NCI-H1694 (cell line): ENCODE measurements around the gene KDM4D.
"Not testable (repeated sequence)": the region's sequence is repeated elsewhere in the genome, so short reads cannot be mapped to it uniquely, and the experiment has no call there.

ENCODE experiments used
- DNase-seq: peaks from one replicate; lab custom pipeline; 2025; lab: John Stamatoyannopoulos, UW

The KDM4D gene

DNA sequence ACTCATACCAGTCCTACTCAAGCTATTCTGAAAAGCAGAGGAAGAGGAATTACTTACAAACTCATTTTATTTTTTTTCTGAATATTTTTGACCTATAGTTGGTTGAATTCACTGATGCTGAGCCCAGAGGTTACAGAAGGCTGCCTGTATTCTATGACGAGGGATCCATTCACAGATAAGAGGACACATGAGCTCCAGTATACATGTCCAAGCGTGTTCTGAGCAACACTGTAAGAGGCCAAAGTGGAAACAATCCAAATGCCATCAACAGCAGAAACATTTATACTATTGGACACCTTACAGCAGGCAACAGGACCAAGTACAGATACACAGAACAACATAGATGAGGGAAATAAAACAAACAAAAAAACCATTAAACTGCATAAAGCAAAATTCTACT, 61.8 kb downstream of the KDM4D start:
- DNase-seq: no peak

DNA sequence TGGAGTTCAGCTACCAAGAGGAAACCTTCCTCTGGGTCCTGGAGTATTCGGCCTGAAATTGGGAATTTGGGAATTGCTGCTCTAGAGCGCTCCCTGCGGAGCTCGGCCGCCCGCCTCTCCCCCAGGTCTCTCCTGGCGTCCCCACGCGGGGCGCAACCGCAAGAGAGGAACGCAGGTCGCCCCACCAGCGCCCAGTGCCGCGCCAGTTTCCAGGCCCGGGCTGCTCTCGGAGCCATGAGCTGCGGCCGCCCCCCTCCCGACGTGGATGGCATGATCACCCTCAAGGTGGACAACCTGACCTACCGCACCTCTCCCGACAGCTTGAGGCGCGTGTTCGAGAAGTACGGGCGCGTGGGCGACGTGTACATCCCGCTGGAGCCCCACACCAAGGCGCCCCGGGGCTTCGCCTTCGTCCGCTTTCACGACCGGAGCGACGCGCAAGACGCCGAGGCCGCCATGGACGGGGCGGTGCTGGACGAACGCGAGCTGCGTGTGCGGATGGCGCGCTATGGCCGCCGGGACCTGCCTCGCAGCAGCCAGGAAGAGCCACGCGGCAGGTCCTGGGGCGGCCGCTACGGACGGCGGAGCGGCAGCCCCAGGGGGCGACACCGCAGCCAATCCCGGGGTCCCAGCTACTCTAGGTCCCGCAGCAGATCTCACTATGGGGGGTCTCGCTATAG, 64.0 kb downstream of the KDM4D start:
- not testable (repeated sequence) for DNase-seq

DNA sequence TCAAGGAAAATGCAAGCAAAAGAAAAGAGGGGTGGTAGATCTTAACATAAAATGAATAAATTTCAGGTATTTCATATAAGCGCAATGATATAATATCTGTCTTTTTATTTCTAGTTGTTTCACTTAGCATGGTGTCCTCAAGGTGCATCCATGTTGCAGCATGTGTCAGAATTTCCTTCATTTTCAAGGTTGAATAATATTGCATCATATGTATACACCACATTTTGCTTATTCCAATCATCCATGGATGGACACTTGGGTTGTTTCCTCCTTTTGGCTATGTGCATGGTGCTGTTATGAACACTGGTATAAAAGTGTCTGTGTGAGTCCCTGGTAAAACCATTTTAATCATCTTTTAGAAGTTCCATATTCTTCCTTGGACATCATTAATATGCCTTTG, 68.7 kb downstream of the KDM4D start:
- no peak for DNase-seq

DNA sequence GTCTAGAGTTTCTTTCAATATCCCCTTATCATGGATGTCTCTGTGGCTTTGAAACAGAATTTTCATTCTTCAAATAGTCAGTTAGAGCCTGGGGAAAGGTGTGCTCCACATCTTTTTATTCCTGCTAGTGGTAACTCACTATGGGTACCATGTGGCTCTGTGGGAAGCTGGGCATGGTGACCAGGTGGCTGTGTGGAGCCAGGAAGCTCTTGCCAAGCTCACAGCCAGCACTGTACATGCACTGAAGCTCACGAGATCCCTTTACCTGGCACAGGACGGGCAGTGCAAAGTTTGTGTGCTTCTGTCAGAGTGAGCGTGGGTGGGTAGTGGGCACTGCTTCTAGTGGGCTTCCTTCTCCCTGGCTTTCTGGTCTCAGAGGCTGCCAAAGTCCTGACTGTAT, 69.4 kb downstream of the KDM4D start:
- DNase-seq: no peak

DNA sequence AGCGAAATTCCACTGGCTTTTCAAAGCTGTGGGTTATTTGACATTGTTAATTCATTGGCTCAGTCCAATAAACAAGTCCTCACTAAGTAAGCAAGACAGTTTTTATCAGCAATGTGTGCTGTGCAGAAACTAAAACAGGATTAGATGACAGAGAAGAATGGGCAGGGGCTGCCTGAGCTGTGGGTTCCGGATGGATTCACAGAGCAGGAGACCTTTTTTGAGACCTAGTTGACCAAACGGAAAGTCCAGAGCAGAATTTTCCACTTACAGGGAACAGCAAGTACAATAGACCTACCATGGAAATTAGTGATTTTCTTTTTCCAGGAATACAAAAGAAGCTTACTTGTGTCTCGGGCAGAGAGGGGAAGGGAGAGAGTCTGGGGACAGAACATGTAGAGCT, 70.5 kb downstream of the KDM4D start:
- DNase-seq: no peak

DNA sequence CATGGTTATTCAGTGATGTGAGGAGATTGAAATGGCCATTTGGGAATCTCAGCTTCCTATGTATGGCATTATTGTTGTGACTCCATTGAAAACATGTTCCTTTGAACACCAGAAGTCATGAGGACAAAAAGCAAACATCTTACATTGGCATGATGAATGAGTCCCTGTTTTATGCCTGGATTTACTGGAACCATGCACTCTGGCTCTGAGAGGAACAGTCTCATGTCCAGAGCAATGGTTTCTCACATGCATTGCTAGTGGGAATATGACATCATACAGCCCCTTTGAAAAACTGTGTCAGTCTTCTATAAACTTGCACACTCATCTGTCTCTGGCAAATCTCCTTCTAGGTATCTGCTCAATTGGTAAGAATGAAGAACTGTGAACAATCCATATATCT, 72.3 kb downstream of the KDM4D start:
- no peak for DNase-seq
